SJCRH30 (cell line): Measurements from ENCODE around the gene UBL4A. TPM values are rescaled to one million over a fixed set of nuclear protein-coding genes. Genes with fewer than 3 reads are reported as not detected.
A peak's percentile ranks its signal among the peaks of the same experiment; 100 is the strongest.

Experiments used
- DNase-seq, 2 experiments: peaks; one replicate each; pipeline ENCODE4 v3.0.0-alpha.2; 2015 to 2020
- H3K27ac ChIP-seq: fragments of 250-450 bp; sonication (Bioruptor Pico); 2 replicates; pipeline ENCODE4 v1.5.1; 2020; ENCODE audit warnings: mild to moderate bottlenecking, moderate library complexity
- H3K27me3 ChIP-seq: fragments of 250-450 bp; sonication (Bioruptor Pico); 2 replicates; pipeline ENCODE4 v1.5.1; 2020; ENCODE audit warnings: mild to moderate bottlenecking, moderate library complexity
- H3K36me3 ChIP-seq: fragments of 250-450 bp; sonication (Bioruptor Pico); 2 replicates; pipeline ENCODE4 v1.5.1; 2020; ENCODE audit warnings: mild to moderate bottlenecking, moderate library complexity
- H3K4me1 ChIP-seq: fragments of 250-450 bp; sonication (Bioruptor Pico); 2 replicates; pipeline ENCODE4 v1.5.1; 2020; ENCODE audit warnings: mild to moderate bottlenecking, moderate library complexity
- H3K4me3 ChIP-seq: fragments of 250-450 bp; sonication (Bioruptor Pico); 2 replicates; pipeline ENCODE4 v1.5.1; 2020; ENCODE audit warnings: mild to moderate bottlenecking, moderate library complexity
- H3K9me3 ChIP-seq: fragments of 250-450 bp; sonication (Bioruptor Pico); replicated peaks from 2 replicates; pipeline ENCODE4 v1.5.1; 2020; ENCODE audit warnings: mild to moderate bottlenecking, moderate library complexity
- total RNA-seq: library from RNA; depleted of rRNA; stranded (reverse); fragments of >200 nt; shearing (Covaris generic); gene quantifications from 2 replicates; pipeline ENCODE4 v1.2.3, GENCODE V29; 2014

The UBL4A gene
- total RNA-seq, 1 experiment from 2014 or later = 39.4 TPM

DNA sequence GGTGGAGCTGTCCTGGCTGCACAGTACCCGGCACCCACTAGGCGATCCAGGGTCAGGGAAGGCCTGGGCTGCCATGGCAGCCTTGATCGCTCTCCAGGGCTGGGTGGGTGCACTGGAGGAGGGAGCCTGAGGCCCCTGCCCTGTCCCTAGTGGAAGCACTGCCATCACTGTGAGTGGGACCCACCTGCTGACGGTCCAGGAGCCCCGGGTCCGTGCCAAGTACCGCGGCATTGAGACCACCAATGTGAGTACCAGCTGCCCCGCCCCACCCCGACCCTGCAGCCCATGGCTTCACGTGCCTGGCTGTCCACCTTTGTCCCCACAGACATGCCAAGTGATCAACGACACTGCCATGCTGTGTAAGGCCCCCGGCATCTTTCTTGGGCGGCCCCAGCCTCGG is 19.5 kb downstream of the UBL4A start:
- Histone ChIP-seq H3K27me3 (no peaks in the 10 kb centered on the region), H3K36me3 (no peaks in the 10 kb centered on the region), H3K4me3 (no peak overlapping the region), H3K27ac (no peak overlapping the region), H3K4me1 (no peaks in the 10 kb centered on the region), H3K9me3 (no peaks in the 10 kb centered on the region)
- DNase-seq = no peak

DNA sequence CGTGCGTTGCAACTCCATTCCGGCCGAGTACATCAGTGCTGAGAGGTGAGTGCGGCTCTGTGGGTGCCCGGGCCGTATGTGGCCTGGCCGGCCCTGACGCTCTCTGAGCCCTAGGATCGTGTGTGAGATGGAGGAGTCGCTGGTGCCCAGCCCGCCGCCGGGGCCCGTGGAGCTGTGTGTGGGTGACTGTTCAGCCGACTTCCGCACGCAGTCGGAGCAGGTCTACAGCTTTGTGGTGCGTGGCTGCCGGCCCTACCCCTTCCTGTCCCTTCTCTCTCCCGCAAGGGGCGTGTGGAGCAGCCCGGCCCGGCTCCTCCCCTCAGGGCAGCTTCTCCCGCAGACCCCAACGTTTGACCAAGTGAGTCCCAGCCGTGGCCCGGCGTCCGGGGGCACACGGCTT is 20.4 kb downstream of the UBL4A start:
- Histone ChIP-seq H3K4me1 (no peaks in the 10 kb centered on the region), H3K27ac (no peak overlapping the region), H3K4me3 (no peak overlapping the region), H3K36me3 (no peaks in the 10 kb centered on the region), H3K27me3 (no peaks in the 10 kb centered on the region), H3K9me3 (no peaks in the 10 kb centered on the region)
- no peak for DNase-seq

DNA sequence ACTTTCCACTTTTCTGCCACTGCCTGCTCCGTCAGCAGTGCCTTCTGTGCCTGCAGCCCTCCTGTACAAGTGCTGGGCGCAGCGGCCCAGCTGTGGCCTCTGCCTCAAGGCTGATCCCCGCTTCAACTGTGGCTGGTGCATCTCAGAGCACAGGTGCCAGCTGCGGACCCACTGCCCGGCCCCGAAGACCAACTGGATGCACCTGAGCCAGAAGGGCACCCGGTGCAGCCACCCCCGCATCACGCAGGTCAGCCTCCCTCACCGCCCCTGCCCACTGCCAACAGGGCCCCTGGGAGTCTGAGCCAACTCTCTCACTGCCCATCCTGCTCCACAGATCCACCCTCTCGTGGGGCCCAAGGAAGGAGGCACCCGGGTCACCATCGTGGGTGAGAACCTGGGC is 20.8 kb downstream of the UBL4A start:
- Histone ChIP-seq H3K27ac (no peak overlapping the region), H3K27me3 (no peaks in the 10 kb centered on the region), H3K4me3 (no peak overlapping the region), H3K4me1 (no peaks in the 10 kb centered on the region), H3K9me3 (no peaks in the 10 kb centered on the region), H3K36me3 (no peaks in the 10 kb centered on the region)
- no peak for DNase-seq

DNA sequence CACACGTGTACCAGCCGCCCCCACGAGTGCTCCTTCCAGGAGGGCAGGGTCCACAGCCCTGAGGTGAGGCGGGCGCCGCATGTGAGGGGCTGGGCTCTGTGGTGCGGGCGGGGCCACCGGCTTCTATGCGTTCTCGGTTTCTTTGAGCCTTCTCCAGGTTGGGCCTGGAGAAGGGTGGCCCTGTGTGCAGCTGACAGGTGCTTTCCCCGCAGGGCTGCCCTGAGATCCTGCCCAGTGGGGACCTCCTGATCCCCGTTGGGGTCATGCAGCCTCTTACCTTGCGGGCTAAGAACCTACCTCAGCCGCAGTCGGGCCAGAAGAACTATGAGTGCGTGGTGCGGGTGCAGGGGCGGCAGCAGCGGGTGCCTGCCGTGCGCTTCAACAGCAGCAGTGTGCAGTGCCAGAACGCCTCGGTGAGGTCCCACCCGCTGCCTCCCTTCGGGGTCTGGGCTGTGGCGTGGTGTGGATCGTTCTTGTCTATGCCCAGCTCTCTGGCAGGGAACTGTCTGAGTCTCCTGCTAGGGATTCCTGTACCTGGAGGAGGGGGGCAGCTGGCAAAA is 21.5 kb downstream of the UBL4A start:
- H3K4me1 ChIP-seq = no peaks in the 10 kb centered on the region
- H3K27ac ChIP-seq = no peak overlapping the region
- H3K36me3 ChIP-seq = no peaks in the 10 kb centered on the region
- H3K9me3 ChIP-seq = no peaks in the 10 kb centered on the region
- no peak overlapping the region for H3K4me3 ChIP-seq
- DNase-seq = no peak
- H3K27me3 ChIP-seq = no peaks in the 10 kb centered on the region

DNA sequence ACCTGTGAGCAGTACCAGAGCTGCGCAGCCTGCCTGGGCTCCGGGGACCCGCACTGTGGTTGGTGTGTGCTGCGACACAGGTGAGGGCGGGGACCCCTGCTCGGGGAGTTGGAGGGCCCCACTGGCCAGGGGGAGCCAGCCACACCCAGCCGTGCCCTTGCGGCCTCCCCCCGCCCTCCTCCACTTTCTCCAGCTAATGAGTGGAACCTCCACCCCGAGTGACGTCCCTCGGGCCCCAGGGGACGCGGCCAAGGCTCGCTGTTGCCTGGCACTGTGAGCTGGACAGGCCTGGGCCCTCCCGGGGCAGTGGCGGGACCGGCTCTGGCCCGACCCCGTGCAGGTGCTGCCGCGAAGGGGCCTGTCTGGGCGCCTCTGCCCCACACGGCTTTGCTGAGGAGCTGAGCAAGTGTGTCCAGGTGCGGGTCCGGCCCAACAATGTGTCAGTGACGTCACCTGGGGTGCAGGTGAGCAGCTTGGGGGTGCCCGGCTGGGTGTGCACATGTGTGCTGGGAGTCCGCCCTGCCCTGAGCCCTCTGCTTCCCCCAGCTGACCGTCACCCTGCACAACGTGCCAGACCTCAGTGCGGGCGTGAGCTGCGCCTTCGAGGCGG is 22.7 kb downstream of the UBL4A start:
- DNase-seq = no peak
- H3K9me3 ChIP-seq = no peaks in the 10 kb centered on the region
- no peaks in the 10 kb centered on the region for H3K4me1 ChIP-seq
- H3K36me3 ChIP-seq = no peaks in the 10 kb centered on the region
- no peak overlapping the region for H3K4me3 ChIP-seq
- no peak overlapping the region for H3K27ac ChIP-seq
- H3K27me3 ChIP-seq = no peaks in the 10 kb centered on the region

DNA sequence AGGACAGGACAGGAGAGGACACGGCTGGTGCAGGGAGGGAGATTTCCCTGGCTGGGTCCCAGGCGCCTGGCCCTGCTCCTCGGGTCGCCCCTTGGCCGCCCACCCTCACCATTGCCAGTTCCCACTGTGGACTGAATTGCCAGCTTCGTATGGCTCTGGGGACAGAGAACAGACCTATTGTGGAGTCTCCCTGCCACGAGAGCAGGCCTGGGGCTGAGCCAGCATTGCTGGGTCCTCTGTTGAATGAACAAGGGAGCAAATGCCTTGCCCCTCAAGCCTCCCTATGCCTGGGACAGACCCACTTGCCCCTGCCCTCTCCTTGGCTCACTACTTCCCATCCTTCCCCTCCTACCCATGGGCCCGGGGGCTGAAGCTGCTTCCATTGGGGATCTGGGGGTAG is 24.0 kb downstream of the UBL4A start:
- Histone ChIP-seq H3K9me3 (no peaks in the 10 kb centered on the region), H3K27me3 (no peaks in the 10 kb centered on the region), H3K4me1 (no peaks in the 10 kb centered on the region), H3K27ac (no peak overlapping the region), H3K4me3 (no peak overlapping the region), H3K36me3 (no peaks in the 10 kb centered on the region)
- DNase-seq = no peak

DNA sequence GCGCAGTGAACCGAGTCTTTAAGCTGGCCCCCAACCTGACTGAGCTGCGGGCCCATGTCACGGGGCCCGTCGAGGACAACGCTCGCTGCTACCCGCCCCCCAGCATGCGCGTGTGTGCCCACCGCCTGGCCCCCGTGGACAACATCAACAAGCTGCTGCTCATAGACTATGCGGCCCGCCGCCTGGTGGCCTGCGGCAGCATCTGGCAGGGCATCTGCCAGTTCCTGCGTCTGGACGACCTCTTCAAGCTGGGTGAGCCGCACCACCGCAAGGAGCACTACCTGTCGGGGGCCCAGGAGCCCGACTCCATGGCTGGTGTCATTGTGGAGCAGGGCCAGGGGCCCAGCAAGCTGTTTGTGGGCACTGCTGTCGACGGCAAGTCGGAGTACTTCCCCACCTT is 26.1 kb downstream of the UBL4A start:
- Histone ChIP-seq H3K9me3 (no peaks in the 10 kb centered on the region), H3K4me3 (no peak overlapping the region), H3K27ac (no peak overlapping the region), H3K36me3 (no peaks in the 10 kb centered on the region), H3K27me3 (no peaks in the 10 kb centered on the region), H3K4me1 (no peaks in the 10 kb centered on the region)
- DNase-seq = no peak

DNA sequence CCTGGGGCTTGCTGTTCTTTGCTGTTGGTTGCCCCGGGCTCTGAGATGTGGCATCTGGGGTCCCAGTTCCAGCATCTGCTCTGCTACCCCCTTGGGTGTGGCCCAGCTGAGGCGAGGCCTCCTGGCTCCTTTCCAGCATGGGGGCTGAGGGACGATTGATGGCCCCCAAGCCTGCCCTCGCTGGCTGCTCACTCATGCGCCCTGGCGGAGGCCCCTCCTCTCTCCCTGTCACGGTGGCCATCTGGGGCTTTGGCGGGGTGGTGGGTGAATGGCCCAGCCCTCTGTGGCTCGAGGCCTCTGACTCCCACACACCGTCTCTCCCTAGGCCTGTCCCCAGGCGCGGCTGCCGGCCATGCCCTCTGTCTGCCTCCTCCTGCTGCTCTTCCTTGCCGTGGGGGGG is 26.6 kb downstream of the UBL4A start:
- no peaks in the 10 kb centered on the region for H3K9me3 ChIP-seq
- no peak for DNase-seq
- H3K27me3 ChIP-seq = no peaks in the 10 kb centered on the region
- H3K27ac ChIP-seq = no peak overlapping the region
- H3K36me3 ChIP-seq = no peaks in the 10 kb centered on the region
- no peaks in the 10 kb centered on the region for H3K4me1 ChIP-seq
- H3K4me3 ChIP-seq = no peak overlapping the region; the same call in 1 of the 2 replicates

DNA sequence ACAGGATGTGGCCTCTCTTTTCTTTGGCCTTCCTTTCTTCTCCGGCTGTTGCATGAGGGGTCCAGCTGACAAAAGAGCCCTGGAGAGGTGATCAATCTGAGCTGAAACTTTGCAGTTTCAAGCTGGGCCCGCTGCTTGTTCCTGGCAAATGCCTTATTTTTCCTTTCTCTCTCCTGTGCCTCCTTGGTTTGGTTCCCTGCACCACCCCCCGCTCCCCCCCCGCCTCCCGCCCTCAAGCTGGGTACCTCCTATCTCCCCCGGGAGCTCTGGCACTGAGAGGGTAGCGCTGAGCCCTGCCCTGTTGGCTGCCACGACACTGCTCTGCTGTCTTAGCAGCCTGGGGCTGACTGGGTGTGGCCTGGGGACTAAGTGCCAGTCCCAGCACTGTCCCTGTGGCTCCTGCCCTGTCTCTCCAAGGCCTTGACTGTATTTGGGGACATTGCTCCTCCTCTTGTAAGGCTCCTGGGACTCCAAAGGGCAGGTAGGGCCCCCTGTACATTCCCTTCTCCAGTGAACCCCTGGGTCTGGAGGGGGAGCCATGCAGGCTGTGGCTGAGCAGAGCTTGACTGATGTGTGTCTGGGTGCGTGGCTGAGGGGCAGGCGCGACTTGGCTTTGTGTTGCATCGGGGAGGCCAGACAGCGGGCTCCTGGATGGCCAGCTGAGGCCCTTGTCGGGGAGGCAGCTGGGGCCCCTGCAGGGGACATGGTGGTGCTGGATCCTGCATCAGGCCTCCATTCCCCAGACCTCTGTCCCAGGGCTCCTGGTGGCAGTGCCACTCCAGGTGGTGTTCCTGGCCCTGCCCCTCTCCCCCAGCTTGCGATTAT is 27.2 kb downstream of the UBL4A start:
- Histone ChIP-seq H3K27me3 (no peaks in the 10 kb centered on the region), H3K4me3 (peak overlapping the region; percentile 77), H3K9me3 (no peaks in the 10 kb centered on the region), H3K36me3 (no peaks in the 10 kb centered on the region), H3K27ac (no peak overlapping the region), H3K4me1 (no peaks in the 10 kb centered on the region)
- DNase-seq = peak; percentile 25 to 28

DNA sequence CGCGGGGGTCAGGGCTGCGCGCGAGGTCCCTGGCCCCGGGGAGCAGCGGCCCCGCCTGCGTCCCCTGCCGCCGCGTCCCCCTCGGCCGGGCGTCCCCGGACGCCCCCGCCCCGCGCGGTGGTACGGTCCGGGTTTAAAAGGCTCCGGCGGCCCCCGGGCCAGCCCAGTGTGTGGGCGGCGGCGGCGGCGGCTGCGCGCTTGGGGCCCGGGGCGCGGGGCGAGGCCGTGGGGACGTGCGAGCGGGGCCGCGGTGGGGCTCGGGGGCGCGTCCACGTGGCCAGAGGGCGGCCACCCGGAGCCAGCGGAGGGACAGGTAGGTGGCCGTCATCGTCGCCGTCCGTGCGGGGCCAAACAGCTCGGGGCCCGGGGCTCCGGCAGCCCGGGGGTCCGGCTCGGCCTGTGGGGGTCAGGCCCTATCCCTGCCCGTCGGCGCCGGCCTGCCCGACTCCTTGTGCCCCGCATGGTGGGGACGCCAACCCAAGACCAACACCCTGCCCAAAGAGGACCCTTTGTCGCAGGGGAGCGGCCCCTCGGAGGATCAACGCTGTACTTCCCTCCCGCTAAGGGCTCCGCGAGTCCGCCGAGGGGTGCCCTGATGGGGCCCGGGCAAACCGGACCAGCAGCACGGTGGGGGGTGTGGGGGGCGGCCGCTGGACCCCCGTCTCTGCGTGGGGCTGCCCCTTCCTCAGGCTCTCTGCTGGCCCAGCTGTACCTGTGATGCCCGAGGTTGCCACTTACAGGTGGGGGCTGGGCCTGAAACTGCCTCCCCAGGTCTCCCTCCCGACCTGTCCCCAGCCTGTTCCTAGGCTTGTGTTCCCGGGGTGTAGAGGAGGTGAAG is 28.1 kb downstream of the UBL4A start, which contains the start of gene PLXNA3:
Gene PLXNA3, plus strand, starts transcription at position 166 of the 838 bp plus-strand sequence. CDS start 1,903 bp downstream, outside the sequence.
- Histone ChIP-seq H3K27me3 (no peaks in the 10 kb centered on the region), H3K36me3 (no peaks in the 10 kb centered on the region), H3K27ac (no peak within 1 kb of the TSS), H3K4me1 (no peaks in the 10 kb centered on the region), H3K9me3 (no peaks in the 10 kb centered on the region), H3K4me3 (peak within 1 kb of the TSS; percentile 77)
- DNase-seq = peak; percentile 43 to 51

DNA sequence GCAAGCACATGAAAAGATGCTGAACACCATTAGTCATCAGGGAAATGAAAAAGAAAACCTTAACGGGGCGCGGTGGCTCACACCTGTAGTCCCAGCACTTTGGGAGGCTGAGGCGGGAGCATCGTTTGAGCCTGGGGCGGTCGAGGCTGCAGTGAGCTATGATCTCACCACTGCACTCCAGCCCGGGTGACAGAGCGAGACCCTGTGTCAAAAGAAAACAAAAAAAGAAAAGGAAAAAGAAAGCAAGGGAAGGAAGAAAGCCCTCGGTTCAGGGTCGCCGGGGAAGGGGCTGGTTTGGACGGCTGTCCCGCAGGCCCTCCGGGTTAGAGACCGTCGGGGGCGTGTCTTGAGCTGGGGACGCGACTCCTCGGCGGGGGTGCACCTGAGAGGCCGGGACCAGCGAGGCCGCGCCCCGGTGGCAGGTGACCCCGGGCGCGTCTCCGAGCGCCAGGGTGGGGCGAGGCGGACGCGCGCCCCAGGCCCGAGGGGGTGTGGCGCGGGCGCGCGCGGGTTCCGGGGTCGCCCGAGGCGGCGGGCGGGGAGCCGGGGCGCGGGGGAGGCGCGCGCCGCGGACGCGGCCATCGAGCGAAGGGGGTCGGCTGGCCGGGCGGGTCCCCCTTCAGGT is 28.8 kb downstream of the UBL4A start:
- Histone ChIP-seq H3K27ac (no peak overlapping the region), H3K4me1 (no peaks in the 10 kb centered on the region), H3K27me3 (no peaks in the 10 kb centered on the region), H3K36me3 (no peaks in the 10 kb centered on the region), H3K4me3 (peak overlapping the region; percentile 77), H3K9me3 (no peaks in the 10 kb centered on the region)
- DNase-seq = peak; percentile 26 to 33

DNA sequence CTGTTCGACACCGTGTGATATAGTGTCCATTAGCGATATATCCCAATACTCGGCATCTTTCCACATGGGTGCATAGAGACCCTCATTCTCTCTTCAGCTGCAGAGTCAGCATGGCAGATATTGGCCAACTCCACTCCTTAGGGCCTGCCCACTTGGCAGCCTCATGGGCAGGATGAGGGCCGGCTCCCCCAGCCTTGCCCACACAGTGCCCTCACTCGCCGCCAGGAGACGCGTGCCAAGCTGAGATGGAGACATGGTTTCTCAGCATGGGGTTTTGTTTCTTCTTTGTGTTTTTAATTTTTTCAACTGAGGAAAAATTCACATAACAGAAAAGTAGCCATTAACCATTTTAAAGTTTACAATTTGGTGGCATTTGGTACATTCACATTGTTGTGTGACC is 33.6 kb downstream of the UBL4A start:
- Histone ChIP-seq H3K27me3 (no peaks in the 10 kb centered on the region), H3K4me1 (no peaks in the 10 kb centered on the region), H3K27ac (no peak overlapping the region), H3K36me3 (no peaks in the 10 kb centered on the region), H3K9me3 (no peaks in the 10 kb centered on the region), H3K4me3 (no peak overlapping the region)
- no peak for DNase-seq

DNA sequence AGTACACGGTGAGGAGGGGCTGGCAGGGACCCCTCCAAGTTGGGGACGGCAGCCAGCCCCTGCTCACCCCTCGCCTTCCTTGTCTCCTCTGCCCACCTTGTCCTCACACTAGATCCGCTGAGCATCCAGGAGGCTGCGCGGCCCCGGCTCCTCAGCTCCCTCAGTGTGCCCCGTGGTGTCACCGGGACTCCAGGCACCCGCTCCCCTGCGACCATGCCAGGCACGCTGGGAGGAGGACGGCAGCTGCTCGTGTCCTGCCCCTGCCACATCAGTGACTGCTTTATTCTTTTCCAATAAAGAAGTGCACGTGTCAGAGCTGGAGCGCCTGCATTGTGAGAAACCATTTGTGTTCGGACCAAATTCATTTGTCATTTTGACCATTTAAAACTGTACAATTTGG is 36.1 kb downstream of the UBL4A start:
- DNase-seq = no peak
- Histone ChIP-seq H3K27ac (no peak overlapping the region), H3K4me1 (no peaks in the 10 kb centered on the region)

DNA sequence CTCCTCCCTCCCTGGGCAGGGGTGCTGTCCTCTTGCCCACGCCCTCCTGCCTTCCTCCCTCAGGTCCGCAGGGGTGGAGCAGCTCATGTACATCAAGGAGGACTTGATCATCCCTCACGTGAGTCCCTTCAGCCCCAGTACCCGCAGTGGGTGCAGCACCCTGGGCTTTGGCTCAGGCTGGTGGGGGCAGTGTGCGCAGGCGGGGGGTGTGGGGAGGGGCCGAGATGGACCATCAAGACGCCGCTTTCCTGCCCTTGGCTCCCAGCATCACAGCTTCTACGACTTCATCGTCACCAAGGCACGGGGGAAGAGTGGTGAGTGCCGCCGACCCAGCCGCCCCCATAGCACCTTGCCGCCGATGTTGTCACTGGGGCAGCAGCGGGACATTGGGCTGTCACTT is 36.8 kb downstream of the UBL4A start:
- H3K27me3 ChIP-seq = no peaks in the 10 kb centered on the region
- H3K27ac ChIP-seq = no peak overlapping the region
- DNase-seq = no peak
- H3K4me3 ChIP-seq = no peak overlapping the region
- no peaks in the 10 kb centered on the region for H3K36me3 ChIP-seq
- H3K9me3 ChIP-seq = no peaks in the 10 kb centered on the region
- H3K4me1 ChIP-seq = no peaks in the 10 kb centered on the region

More for the DNA sequence above, 36.1 kb downstream of the UBL4A start:
- no peaks in the 10 kb centered on the region for H3K27me3 ChIP-seq
- no peaks in the 10 kb centered on the region for H3K9me3 ChIP-seq
- H3K4me3 ChIP-seq = no peak overlapping the region
- no peaks in the 10 kb centered on the region for H3K36me3 ChIP-seq
